Non-pigmented ciliary epithelial cell (primary cell): ENCODE results near the gene RASL11A.
"Not testable (repeated sequence)": the region's sequence is repeated elsewhere in the genome, so short reads cannot be mapped to it uniquely, and the experiment has no call there.

Source experiments
- DNase-seq: peaks from one replicate; pipeline ENCODE4 v3.0.0-alpha.2; 2010; ENCODE audit warnings: low read depth

The RASL11A gene

DNA sequence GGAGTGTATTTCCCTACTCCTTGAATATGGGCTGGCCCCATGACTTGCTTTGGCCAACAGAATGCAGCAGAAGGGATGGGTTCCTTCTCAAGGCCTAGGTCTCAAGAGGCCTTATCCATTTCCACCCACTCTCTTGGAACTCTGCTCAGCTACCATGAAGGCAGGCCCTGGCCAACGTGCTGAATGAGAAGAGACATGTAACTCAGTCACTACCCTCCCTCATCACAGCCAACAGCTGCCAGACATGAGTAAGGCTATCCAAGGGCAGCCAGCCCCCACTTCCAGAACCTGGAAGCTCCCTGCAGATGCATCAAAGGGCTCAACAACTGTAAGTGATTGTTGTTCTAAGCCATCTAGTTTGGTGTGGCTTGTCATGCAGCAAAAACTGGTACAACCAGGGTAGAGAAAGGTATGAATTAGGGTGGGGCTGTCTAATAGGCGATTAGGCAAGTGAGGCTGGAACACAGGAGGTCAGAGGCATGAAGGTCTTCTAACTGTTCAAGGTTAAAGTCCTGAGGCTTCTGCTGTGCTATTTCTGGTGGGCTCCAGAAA lies 1.4 kb upstream of the RASL11A start:
- no peak for DNase-seq

DNA sequence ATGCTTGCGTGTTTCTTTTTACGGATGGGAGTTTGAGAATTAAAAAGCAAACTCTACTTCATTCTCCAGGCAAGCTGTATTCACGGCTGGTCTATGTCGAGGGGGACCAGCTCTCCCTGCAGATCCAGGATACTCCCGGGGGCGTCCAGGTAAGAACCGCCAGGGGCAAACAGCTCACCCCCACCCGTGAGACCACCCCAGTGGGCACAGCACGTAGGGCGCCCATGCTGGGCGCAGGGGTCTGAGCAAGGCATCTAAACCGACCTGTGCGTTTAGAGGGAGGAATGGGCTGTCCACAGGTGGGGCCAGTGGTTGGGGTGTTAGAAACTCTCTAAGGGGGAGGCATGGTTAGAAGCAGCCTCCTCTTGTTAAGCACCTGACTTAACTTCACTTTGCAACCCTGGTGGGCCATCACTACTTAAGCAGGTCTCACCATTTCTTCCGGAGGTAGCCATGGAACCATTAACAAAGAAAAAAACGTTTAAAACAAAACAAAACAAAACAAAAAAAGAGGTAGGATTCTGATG lies 1.0 kb downstream of the RASL11A start:
- no peak for DNase-seq

DNA sequence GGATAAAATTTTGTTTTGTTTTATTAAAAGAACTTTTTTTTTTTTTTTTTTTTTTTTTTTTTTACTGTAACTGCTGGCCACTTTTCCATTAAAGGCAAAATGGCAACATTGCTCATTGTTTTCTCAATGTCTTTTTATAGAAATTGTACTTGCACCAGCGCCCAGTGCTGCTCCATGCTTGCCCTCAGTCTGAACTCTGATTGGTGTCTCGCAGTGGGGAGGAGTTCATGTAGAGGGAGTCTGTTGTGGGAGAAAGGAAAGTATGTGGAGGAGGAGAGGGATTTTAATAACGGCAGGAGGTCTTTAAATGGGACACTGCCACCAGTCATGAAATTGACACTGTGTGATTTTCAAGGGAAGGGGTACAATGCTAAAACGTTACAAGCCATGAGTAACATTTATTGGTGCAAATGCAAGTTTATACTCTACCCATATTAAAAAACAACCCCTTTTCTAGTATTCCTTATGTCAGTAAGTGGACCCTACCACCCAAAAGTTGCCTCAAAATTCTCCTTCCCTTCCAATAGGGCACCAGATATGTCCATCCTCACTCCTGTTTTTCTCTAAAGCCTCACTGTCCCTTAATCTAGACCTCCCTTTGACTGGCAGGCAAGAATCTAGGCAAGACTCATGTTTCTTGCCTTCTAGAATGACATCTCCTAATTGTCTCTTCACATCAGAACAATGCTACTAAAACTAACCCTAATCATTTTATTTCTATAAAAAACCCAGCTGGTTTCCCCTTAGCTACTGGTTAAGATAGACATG lies 3.2 kb downstream of the RASL11A start:
- no peak for DNase-seq

DNA sequence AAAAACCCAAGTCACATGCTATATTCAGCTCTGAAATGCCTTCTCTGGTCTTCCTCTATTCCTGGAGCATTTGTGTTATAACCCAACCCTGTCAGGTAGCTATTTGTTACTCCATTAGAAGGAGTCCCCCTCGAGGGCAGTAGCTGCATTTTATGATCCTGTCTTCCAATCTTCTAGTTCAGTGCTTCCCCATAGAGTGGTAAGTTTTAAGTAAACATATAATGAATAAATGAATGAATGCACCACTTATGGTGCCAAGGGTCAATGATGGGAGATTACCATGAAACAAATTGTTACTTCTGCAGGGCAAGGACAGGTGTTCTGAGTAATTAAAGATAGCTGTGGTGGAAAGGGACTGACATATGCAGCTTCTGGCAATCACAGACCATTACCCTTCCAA lies 4.0 kb downstream of the RASL11A start:
- no peak for DNase-seq

DNA sequence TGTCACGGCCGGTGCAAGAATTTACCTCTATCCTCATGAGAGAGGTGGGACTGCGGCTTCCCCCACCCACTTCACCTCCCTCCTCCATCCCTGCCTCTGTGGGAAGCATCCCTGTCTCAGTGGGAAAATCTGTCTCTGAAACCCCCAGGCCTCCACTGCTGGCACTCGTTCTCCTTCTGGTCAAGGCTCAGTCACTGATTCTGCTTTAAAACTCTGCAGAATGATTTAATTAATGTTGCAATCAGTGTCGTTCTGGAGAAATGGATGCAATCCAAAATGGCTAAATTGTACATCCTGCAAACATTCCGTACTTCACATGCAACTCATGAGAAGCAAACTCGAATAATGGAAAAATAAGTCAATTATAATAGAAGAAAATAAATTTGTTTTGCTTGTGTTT lies 5.6 kb downstream of the RASL11A start:
- no peak for DNase-seq

DNA sequence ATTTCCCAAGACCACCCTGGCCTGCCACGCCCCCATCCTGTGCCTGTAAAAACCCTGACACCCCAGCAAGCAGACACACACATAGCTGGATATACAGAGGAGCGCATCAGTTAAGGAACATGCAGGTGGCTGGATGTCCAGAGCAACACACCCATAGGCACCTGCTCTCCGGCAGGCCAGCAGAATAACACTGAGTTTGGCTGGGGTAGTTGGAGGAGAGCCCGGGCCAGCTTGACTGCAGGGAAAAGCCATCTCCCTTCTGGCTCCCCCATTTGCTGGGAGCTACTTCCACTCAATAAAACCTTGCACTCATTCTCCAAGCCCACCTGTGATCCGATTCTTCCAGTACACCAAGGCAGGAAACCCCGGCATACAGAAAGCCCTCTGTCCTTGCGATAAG lies 8.9 kb downstream of the RASL11A start:
- DNase-seq = no peak

DNA sequence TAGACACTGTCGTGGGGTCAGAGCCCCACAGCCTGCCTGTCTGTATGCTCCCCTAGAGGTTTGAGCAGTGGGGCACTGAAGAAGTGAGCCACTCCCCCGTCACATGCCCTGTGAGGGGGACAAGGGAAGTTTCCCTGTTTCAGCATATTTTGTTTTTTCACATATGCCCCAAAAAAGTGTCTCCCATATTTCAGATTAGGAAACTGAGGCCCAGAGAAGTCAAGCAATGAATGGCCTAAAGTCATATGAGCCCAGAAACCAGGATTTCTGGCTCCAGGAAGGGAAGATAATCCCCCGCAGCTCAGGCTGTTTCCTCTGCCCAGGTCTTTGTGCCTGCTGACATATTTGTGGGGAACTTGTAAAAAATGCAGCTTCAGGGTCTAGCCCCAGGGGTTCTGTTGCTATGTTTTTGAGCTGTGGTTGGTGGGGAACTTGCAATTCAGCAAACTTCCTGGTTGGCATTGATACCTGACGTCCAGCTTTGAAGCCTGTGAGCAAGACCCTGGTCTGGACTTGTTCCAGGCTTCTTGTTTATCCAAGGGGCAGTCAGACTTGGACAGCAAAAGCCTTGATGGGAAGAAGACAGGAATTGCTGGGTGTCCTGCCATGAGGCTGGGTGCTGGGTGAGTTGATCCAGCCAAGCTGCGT lies 9.5 kb downstream of the RASL11A start:
- no peak for DNase-seq

DNA sequence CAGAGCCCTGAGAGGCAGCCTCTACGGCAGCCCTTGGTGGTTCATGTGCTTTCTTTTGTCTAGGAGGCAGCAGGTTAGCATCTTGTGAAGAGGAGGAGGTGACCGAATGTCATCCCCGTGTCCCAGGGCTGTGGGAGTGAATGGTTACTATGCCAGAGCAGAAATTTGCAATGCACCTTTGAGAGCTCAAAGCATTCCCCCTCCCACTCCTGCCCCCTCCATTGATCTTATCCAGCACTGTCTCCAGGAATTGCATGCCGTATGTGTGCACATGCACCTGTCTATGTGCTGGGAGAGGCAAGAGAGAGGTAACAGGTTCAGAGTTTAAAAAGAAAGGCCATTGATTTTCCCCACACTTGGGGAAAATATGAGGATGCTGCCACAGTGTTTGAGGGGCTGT lies 10.2 kb downstream of the RASL11A start:
- DNase-seq = no peak

DNA sequence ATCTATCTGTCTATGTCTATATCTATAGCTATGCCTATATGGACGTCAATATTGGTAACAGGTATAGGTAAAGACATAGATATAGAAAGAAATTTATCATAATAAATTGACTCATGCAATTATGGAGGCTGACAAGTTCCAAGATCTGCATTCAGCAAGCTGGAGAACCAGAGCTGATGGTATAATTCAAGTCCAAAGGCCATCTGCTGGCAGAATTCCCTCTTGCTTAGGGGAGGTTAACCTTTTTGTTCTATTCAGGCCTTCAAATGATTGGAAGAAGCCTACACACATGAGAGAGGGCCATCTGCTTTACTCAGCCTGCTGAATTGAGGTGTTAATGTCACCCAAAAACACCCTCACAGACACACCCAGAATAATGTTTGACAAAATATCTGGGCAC lies 10.8 kb downstream of the RASL11A start:
- no peak for DNase-seq

DNA sequence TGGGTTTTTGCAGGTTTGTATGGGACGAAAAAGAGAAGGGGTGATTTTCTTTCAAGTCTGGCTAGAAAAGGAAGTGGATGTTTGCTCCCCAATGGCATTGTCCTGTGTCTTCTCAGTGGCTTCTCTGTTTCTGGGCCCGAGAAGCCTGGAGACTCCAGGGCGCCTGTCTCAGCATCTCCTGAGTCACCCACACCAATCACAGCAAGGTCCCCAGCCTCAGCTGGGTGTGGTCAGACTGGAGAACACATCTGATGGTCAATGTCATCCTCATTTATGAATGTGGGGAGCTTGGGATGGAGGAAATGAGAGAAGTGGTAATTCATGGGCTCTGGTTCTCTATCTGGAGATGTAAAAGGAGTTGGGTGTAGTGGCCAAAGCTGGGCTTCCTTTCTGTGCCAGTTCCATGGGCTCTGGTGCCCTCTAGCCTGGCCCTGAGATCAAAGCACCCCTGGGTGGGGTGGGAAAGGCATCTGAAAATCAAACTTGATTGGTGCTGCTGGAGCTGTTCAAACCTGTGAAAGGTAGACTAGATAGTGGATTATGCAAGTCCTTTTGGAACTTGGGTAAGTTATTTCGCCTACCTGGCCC lies 13.4 kb downstream of the RASL11A start:
- no peak for DNase-seq

DNA sequence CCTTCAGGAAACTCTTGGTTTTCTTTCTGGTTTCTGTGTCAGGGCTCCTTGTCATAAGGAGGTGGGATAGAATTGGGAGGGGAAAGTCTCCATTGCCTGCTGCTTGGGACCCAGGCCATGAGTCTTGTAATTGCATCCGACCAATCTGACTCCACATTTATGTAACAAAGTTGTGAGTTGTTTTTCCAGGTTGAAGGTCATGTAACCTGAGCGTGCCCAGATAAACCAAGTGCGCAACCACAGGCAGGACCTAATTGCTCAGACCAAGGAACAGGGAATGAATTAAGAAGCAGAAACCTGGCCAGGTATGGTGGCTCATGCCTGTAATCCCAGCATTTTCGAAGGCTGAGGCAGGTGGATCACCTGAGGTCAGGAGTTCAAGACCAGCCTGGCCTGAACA lies 17.8 kb downstream of the RASL11A start:
- no peak for DNase-seq

DNA sequence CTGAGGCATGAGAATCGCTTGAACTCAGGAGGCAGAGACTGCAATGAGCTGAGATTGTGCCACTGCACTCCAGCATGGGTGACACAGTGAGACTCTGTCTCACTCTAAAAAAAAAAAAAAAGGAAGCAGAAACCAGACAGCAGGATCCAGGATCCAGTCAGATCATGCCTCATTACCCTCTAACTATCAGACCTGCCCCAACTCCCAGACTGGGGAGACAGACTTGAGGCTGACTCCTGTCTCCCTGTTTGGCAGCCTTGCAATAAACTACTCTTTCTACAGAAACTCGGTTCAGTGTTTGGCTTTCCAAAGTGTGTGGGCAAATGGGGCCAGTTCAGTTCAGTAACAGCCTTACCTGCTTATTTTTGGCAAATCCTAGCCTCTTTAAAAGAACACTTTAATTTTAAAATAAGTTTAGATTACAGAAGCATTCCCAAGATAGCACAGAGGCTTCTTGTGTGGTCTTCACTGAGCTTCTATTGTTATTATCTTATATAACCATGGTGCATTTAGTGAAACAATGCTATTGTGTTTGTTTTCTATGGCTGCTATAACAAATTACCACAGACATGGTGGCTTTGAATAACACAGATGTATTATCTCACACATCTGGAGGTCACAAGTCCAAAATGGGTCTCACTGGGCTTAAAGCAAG lies 18.5 kb downstream of the RASL11A start:
- DNase-seq = no peak

DNA sequence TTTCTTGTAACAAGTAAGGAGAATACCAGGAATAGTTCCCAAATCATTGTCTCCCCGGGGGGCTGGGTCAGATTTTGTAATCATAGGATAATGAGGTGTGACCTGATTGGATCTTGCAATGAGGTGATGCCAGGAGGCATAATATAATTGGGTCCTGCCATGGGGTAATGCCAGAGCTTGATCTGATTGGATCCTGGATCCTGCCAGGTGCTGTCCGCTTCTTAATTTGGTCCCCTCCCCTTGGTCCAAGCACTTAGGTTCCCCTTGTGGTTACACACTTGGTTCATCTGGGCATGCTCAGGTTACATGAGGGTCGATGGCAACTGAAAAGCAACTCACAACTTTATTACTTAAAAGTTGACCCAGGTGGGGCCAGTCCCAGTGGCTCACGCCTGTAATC lies 20.1 kb downstream of the RASL11A start:
- DNase-seq = no peak

DNA sequence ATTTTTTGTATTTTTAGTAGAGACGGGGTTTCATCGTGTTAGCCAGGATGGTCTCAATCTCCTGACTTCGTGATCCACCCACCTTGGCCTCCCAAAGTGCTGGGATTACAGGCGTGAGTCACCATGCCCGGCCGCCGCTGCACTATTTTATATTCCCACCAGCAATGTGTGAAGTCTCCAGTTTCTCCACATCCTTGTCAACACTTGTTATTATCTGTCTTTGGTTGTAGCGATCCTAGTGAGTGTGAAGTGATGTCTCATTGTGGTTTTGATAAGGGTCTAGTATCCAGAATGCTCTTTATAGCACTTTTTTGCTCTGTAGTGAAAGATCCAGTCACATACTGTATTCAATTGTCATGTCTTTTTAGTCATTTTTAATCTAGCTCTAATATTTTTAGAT lies 21.3 kb downstream of the RASL11A start:
- not testable (repeated sequence) for DNase-seq

DNA sequence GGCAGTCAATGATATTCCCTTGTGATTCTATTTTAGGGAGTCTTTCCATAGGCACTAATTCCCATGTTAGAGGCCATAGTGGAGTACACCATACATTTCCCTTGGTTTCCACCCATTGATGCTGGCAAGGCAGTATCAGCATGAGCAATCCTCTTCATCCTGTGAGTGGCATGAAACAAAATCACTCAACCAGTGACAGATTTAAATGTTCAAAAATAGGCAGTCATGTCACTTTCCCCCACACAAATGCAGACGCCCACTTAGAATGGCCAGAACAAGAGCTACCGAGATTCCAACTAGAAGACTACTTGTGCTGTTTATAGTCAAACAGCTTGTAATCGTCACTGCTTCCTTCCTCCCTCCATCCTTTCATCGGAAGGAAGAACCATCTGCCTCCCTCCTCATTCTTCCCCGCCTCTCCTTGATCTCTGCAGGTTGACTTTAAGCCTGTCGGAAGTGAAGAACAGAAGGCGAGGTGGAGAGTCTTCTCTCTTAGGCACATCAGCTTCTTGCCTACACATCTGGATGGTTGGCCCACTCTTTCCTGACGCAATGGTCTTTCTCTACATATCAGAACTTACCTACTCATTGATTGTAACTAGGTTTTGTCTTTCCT lies 22.6 kb downstream of the RASL11A start:
- no peak for DNase-seq

DNA sequence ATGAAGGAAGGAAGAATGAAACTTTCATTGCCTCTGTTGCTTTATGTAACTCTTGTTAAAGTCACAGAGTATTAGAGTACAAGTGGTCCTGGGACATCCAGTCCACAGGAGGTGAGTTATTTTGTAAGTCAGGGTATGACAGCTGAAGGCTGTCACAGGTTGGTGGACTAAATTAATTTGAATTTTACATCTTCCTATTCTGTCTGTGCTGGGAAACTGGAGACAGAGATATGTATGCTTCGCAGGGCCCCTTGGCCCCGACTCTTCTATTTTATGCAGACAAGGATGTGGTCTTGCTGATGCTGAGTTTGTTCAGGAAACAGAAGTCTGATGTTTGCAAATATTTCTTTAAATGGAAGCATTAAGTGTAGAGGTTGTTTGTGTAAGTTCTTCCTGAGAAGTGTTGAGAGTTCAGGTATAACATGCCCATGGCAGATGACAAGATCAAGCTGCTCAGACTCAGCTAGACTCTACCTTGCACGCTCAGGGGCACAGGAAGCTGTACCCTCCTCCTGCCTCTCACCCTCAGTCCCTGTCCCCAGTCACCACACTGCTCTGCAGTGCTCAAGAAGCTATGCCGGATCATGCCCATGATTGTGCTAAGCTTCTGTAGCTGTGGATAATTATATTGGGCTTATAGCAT lies 23.4 kb downstream of the RASL11A start:
- no peak for DNase-seq

DNA sequence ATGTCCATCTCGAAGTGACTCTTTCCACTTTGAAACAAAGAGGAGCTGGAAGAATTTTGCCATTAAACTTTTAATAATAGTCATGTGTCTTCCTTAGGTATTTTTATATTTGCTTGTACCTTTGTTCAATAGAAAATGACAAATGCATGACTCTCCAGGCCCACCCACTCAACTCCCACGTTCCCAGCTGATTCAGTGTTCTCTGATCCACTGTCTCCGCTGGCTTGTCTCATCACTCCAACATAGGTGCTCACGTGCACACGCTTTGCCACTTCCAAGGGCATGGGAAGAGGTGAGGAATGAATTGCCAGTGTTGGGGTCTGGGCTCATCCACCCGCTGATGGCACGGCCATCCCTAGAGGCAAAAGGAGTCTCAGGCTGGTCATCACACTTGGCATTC lies 24.5 kb downstream of the RASL11A start:
- no peak for DNase-seq

DNA sequence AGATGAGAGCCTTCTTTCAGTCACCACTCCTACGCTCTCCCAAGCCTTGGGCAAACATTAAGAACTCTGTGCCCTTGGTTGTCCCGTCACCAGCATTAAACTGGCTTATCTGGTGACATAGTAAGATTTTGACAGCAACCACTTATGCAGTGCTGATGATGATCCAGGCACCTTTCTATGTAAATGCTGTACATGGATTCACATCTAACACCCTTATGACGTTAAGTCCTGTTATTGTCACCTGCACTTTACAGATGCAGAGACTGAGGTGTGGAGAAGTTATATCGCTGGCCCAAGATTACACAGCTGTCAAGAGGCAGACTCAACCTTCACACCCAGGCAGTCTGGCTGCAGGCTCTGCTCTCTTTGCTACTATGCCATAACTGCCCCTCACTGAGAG lies 25.0 kb downstream of the RASL11A start:
- no peak for DNase-seq

DNA sequence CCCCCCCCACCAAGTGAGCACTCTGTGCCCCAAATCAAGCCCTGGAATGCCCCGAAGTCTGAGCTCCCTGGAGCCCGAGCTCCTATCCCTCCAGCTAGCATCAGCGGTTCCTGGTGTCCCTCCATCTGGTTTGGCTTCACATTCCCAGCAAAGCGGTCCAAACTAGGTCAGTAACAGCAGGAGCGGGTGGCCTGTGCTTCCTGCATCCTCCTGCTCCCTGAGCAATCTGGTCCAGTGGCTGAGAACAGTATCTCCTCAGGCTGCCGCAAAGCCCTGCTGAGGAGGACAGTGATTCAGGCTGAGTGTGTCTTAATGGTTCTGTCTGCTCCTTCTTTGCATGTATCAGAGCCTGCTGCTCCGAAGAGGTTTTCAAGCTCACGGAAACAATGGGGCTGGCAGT lies 25.9 kb downstream of the RASL11A start:
- no peak for DNase-seq

DNA sequence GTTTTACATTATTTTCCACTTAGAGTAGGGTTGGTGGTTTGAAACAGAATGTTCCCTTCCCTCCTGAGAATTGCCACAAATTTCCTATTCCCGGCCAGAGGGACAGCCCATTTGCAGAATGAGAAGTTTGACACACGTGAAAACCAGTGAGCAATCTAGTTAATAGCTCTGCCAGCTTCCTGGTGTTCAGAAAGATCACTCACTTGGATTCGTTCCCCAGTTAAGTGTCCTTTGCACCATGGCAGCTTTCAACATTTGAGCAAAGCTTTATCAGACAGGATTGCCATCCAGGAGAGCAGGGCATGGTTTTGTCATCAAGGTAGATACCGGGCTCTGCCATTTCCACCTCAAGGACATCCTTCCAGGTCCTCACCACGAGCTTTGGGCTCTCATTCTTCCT lies 28.2 kb downstream of the RASL11A start:
- no peak for DNase-seq

DNA sequence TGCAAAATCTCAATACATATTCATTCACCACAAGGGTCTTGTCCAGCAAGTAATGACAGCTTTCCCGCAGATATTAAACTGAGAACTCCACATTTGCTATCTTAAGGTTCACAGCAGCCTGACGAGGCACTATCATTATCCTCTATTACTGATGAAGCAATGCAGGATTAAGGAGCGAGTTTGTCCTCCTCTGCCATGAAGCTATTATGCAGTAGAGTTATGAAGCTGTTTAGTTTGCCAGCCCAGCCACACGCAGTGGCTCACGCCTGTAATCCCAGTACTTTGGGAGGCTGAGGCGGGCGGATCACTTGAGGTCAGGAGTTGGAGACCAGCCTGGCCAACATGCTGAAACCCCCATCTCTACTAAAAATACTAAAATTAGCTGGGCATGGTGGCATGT lies 29.8 kb downstream of the RASL11A start:
- DNase-seq = not testable (repeated sequence)
